HG02938 (cell line): ENCODE results near the gene POMGNT1.

Experiments used
- ATAC-seq: cut with Tn5 transposase; IDR thresholded peaks from one replicate; pipeline ENCODE4 v1.9.1; 2021; ENCODE audit warnings: mild to moderate bottlenecking, moderate library complexity; ENCODE audit not compliant: unreplicated experiment

POMGNT1 gene

DNA sequence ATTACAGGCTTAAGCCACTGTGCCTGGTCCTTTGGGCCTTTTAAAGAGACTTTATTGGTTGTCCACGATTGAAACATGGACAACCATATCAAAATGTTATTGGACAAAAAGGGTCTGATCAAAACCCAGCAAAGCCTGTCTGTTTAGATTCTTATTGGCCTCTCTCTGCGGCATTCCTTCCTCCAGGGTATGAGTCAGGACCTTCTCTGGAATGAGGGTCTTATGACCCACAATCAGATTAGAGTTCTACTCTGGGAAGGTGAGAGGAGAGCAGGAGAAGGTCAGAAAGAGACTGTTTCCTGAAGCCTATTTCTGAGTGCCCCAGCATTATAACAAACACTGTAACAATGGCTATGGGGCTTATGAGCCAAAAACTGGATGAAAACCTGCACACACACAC, 12.8 kb upstream of the POMGNT1 start:
- ATAC-seq, result no peak

DNA sequence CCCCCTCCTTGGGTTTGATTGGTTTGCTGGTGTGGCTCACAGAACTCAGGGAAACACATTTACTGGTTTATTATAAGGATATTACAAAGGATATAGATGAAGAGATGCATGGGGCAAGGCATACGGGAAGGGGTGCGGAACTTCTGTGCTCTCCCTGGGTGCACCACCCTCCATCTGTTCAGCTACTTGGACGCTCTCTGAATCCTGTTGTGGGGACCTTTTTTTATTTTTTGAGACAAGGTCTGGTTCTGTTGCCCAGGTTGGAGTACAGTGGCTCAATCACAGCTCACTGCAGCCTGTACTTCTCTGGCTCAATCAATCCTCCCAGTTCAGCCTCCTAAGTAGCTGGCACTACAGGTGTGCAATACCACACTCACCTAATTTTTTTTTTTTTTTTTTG, 12.3 kb upstream of the POMGNT1 start:
- no peak for ATAC-seq

DNA sequence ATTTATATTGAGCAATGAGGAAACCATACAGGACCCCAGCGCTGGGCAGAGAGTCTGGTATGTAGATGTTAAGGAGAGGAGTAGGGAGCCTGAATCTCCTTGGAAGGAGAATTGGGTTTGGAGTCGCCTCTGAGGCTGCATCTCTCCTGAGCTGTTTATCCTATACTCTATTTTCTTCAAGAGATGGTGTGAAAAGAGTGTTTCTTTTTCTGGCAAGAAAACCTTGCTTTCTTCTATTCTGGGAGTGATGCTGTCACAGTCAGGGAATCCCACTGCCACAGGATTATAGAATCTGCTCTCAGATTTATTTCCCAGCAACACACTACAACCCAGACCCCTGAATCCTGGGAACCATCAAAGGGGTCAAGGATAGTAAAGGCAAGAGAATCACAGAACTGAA, 8.2 kb upstream of the POMGNT1 start:
- no peak for ATAC-seq

DNA sequence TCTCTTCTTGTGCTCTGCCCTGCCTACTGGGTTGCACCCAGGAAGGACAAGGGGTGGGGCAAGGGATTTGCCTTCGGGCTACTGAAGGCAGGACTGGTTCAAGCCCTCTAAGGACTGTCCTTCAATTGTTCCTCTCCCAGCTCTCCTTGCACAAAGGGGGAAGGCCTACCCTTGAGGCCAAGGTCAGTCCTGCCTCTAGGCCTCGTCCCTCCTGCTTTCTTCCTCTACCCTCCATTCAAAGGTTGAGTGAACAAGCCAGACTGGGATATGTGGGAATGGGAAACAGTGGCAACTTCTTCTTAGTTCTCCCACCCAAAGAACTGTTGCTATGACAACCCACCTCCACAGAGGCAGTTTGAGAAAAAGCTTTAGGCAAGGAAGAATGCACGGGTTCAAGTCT, 7.6 kb upstream of the POMGNT1 start:
- ATAC-seq, result no peak

DNA sequence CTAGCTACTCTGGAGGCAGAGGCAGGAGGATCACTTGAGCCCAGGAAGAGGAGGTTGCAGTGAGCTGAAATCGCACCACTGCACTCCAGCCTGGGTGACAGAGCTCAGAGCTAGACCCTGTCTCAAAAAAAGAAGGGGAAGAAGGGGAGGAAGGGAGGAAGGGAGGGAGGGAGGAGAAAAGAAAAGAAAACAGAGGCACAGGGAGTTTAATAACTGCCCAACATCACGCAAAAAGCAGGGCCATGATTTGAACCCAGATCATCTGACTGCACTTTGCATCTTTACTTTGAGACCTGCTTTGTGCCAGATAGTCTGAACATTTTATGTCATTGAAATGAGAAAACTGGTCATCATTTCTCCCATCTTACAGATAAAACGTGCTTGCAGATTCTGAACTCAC, 6.9 kb upstream of the POMGNT1 start:
- no peak for ATAC-seq

- no peak for ATAC-seq
Measured at GRCh38 chr1:46204406-46204742, 6.1 kb upstream of the POMGNT1 start.

- no peak for ATAC-seq
Measured at GRCh38 chr1:46203738-46204405, 5.6 kb upstream of the POMGNT1 start.

- no peak for ATAC-seq
Measured at GRCh38 chr1:46199233-46199749, 1.1 kb upstream of the POMGNT1 start.

DNA sequence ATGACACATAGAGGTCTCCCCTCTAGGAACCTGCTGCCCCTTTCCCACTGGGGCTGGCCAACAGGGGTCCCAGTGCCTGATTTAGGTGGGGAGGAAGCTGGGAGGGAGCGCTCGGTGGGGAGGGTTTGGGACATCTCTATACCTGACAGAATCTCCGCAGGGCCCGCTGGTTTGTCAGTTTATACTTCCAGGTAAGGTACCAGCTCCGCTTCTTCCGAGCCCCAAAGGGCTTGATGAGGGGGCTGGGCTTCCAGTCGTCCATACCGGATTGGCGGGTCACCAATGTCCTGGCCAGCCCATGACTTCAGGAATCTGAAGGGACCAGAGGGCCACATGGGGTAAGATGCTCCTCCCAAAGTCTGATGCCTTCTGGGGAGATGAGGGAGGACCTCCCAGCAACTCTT, 672 bp downstream of the POMGNT1 start:
- no peak for ATAC-seq

DNA sequence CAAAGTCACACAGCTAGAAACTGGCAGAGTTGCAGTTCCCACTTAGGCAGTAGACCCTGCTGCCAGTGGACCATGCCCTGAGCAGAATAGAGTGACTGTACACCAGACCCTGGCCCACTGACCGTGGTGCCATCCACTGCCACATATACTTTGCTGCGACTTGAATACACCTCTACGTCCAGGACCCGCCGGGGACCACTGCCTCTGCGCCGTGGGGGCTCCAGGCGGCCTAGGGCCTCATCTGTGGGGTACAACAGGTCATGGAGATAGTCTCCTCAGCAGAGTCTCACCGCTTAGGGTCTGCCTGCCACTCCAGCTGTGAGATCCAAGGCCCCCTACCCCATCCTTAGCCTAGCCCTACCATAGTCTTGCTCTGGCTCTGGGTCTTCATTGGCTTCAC, 1.6 kb downstream of the POMGNT1 start:
- ATAC-seq, result no peak

GRCh38 chr1:46194641-46195193, 3.5 kb downstream of the POMGNT1 start:
- no peak for ATAC-seq

DNA sequence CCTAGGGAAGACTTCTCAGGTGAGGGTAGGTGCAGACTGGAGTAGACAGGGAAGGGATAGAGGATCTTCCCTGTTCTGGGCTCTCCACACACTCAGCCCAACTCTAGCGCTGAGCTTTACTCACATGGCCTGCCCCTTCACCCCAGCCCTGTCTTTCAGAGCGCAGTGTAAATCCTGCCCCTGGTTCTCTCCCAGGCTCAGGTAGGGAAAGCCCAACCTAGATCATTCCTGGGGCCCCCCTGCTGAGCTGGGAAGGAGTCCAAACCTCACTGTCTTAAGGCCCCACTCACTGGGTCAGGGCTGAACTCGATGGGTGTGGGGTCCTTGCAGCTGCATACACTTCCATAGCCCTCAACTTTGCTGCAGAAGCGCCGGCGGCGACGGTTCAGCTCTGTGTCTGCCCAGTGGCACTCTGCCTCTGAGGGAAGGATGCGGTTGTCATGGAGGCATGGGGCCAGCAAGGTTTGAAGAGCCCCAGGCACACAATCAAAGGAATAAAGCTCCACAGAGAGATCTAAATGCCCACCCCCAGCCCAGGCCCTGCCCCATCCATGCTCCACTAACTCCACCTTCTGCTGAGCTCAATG, 4.2 kb downstream of the POMGNT1 start:
- ATAC-seq, result no peak

GRCh38 chr1:46193285-46193684, 4.9 kb downstream of the POMGNT1 start:
- ATAC-seq, result no peak

- no peak for ATAC-seq
Measured at GRCh38 chr1:46192171-46192570, 6.1 kb downstream of the POMGNT1 start.

- ATAC-seq, result no peak
Measured at GRCh38 chr1:46191033-46191701, 7.1 kb downstream of the POMGNT1 start.

- ATAC-seq, result no peak
Measured at GRCh38 chr1:46190539-46190938, 7.7 kb downstream of the POMGNT1 start.

DNA sequence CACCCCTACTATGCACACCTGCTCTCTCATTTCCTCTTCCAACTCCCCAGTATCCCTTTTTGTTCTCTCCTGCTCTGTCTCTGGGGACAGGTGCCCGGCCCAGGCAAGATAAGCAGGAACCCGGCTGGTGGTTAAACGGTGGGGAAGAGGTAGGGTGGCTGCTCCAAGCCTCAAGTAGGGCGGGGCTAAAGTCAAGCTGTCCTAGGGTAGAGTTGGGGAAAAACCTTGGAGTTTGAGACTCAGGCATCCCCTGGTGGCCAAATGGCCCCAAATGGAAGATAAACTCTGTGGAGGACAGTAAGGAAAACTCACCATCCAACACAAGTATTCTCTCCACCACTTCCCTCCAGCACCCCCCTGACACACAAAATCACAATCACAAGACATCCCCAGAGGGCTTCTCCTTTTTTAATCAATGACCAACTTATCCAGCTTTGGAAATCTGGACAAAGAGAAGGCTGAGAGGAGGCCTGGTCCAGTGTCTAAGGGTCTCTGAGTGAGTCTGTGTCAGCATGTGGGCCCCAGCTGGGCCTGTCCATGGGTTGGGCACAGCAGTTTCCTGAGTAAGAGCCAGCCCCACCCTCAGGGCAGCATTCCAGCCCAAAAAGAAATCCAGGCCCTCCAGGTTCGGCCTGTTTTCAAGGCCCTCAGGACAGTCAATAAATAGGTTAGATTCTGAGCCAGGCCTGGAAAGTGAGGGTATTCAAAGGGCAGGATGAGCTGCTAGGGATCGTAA, 9.8 kb downstream of the POMGNT1 start:
- ATAC-seq, result no peak

GRCh38 chr1:46187106-46187869, 10.9 kb downstream of the POMGNT1 start:
- no peak for ATAC-seq

DNA sequence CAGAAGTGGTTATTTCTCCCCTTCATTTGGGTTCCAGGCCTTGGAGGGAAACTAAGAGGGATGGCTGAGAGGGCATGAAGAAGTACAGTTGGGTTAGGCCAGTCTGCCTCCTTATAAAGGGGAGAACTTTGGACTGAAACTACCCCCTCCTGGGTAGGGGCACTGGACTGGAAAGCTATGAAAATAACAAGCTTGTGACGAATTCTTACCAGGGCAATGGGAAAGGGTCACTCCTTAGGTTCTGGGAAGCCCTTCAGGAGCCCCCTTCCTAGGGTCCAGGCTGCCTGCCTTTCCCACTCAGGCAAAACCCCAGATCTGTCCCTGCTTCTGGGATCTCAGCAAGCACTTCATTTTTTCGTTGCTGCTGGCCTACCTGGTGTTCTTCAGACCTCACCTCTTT, 12.2 kb downstream of the POMGNT1 start:
- ATAC-seq, result no peak

DNA sequence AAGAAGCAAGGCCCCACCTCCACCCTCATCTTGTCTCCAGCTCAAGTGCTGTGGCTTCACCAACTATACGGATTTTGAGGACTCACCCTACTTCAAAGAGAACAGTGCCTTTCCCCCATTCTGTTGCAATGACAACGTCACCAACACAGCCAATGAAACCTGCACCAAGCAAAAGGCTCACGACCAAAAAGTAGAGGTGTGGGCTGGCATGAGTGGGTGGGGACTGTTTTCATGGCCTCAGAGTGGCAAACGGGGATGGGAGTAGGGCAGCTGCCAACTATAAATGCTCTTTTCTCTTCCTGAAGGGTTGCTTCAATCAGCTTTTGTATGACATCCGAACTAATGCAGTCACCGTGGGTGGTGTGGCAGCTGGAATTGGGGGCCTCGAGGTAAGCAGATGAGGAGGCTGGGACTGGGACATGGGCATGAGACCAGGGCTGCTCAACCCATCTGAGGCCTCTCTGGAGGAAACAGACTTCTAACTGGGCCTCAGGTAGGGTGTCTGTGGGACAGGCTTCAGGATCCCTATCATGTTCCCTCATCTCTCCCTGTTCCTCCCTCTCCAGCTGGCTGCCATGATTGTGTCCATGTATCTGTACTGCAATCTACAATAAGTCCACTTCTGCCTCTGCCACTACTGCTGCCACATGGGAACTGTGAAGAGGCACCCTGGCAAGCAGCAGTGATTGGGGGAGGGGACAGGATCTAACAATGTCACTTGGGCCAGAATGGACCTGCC, 13.1 kb downstream of the POMGNT1 start:
- no peak for ATAC-seq
